ENCODE data around the gene IDH3B. TPM values are rescaled to one million over a fixed set of nuclear protein-coding genes. Genes with fewer than 3 reads are reported as not detected.
A peak's percentile ranks its signal among the peaks of the same experiment; 100 is the strongest.

IDH3B gene
- total and polyA plus RNA-seq, 2 donors (not counting 1 experiment from before 2014, with no cell fraction given): 77.0 to 98.2 TPM

- Histone ChIP-seq H3K9ac (ENCODE audit: insufficient read depth, low read length) (no peak overlapping the region), H3K4me1 (ENCODE audit: control insufficient read depth, extremely low read depth, insufficient read depth, low read length) (no peaks in the 10 kb centered on the region), H3K4me3 (replicated peaks in 1 of 4; ENCODE audit: control extremely low read depth in 1 of 4, insufficient read depth in 1 of 4, low read depth in 3 of 4, low read length in 4 of 4) (no peak overlapping the region), H3K36me3 (ENCODE audit: control insufficient read depth, insufficient read depth, low read length) (no peaks in the 10 kb centered on the region), H3K9me3 (ENCODE audit: control insufficient read depth, insufficient read depth, low read depth, low read length) (no peaks in the 10 kb centered on the region), H4K20me1 (ENCODE audit: control insufficient read depth, extremely low read depth, insufficient read depth, low read length) (no peaks in the 10 kb centered on the region), H3K27me3 (ENCODE audit: control insufficient read depth, insufficient read depth, low read length) (peaks cover 2% of the 10 kb centered on the region), H3K4me2 (ENCODE audit: extremely low read depth, insufficient read depth, low read length) (no peak overlapping the region), H3K27ac (ENCODE audit: insufficient read depth, low read length) (no peak overlapping the region), H2AFZ (ENCODE audit: low read length) (no peak overlapping the region), H3K79me2 (ENCODE audit: control insufficient read depth, insufficient read depth, low read length) (no peaks in the 10 kb centered on the region)
- TF ChIP-seq CTCF (conservative IDR thresholded peaks at IDR 0.05 in 1 of 2, IDR thresholded peaks at IDR 0.05 in 1 of 2; ENCODE audit: low read depth in 1 of 2, low read length in 2 of 2): no peak
- TF ChIP-seq EZH2 (IDR thresholded peaks at IDR 0.05; ENCODE audit: low read length, missing control alignments): no peak
- DNase-seq (ENCODE audit: low read depth in 2 of 2): no peak
These were observed 45.2 kb downstream of the IDH3B start for GRCh38 chr20:2618815-2619214.

GRCh38 chr20:2617099-2617714 is 46.8 kb downstream of the IDH3B start:
- Histone ChIP-seq H2AFZ (ENCODE audit: low read length) (no peak overlapping the region), H3K4me2 (ENCODE audit: extremely low read depth, insufficient read depth, low read length) (no peak overlapping the region), H3K36me3 (ENCODE audit: control insufficient read depth, insufficient read depth, low read length) (no peaks in the 10 kb centered on the region), H3K4me3 (replicated peaks in 1 of 4; ENCODE audit: control extremely low read depth in 1 of 4, insufficient read depth in 1 of 4, low read depth in 3 of 4, low read length in 4 of 4) (no peak overlapping the region), H4K20me1 (ENCODE audit: control insufficient read depth, extremely low read depth, insufficient read depth, low read length) (no peaks in the 10 kb centered on the region), H3K27ac (ENCODE audit: insufficient read depth, low read length) (no peak overlapping the region), H3K79me2 (ENCODE audit: control insufficient read depth, insufficient read depth, low read length) (no peaks in the 10 kb centered on the region), H3K27me3 (ENCODE audit: control insufficient read depth, insufficient read depth, low read length) (peaks cover 2% of the 10 kb centered on the region), H3K4me1 (ENCODE audit: control insufficient read depth, extremely low read depth, insufficient read depth, low read length) (no peaks in the 10 kb centered on the region), H3K9ac (ENCODE audit: insufficient read depth, low read length) (no peak overlapping the region), H3K9me3 (ENCODE audit: control insufficient read depth, insufficient read depth, low read depth, low read length) (no peaks in the 10 kb centered on the region)
- TF ChIP-seq EZH2 (IDR thresholded peaks at IDR 0.05; ENCODE audit: low read length, missing control alignments) (no peak), CTCF (conservative IDR thresholded peaks at IDR 0.05 in 1 of 2, IDR thresholded peaks at IDR 0.05 in 1 of 2; ENCODE audit: low read depth in 1 of 2, low read length in 2 of 2) (no peak)
- no peak for DNase-seq (ENCODE audit: low read depth in 2 of 2)

GRCh38 chr20:2616634-2617033 is 47.4 kb downstream of the IDH3B start:
- H3K27ac ChIP-seq (ENCODE audit: insufficient read depth, low read length): no peak overlapping the region
- H3K4me3 ChIP-seq (replicated peaks in 1 of 4; ENCODE audit: control extremely low read depth in 1 of 4, insufficient read depth in 1 of 4, low read depth in 3 of 4, low read length in 4 of 4): no peak overlapping the region
- H3K4me2 ChIP-seq (ENCODE audit: extremely low read depth, insufficient read depth, low read length): no peak overlapping the region
- no peaks in the 10 kb centered on the region for H3K4me1 ChIP-seq (ENCODE audit: control insufficient read depth, extremely low read depth, insufficient read depth, low read length)
- no peak overlapping the region for H2AFZ ChIP-seq (ENCODE audit: low read length)
- H3K9me3 ChIP-seq (ENCODE audit: control insufficient read depth, insufficient read depth, low read depth, low read length): no peaks in the 10 kb centered on the region
- DNase-seq (ENCODE audit: low read depth in 2 of 2): peak in 1 of 2 donors; percentile 28
- peaks cover 4% of the 10 kb centered on the region for H3K27me3 ChIP-seq (ENCODE audit: control insufficient read depth, insufficient read depth, low read length)
- no peaks in the 10 kb centered on the region for H3K36me3 ChIP-seq (ENCODE audit: control insufficient read depth, insufficient read depth, low read length)
- H3K9ac ChIP-seq (ENCODE audit: insufficient read depth, low read length): no peak overlapping the region
- no peaks in the 10 kb centered on the region for H4K20me1 ChIP-seq (ENCODE audit: control insufficient read depth, extremely low read depth, insufficient read depth, low read length)
- TF ChIP-seq CTCF (conservative IDR thresholded peaks at IDR 0.05 in 1 of 2, IDR thresholded peaks at IDR 0.05 in 1 of 2; ENCODE audit: low read depth in 1 of 2, low read length in 2 of 2) (no peak), EZH2 (IDR thresholded peaks at IDR 0.05; ENCODE audit: low read length, missing control alignments) (no peak)
- no peaks in the 10 kb centered on the region for H3K79me2 ChIP-seq (ENCODE audit: control insufficient read depth, insufficient read depth, low read length)

Measured in fibroblast of lung (primary cell).